Skeletal muscle tissue (tissue), 4 donors: ENCODE results near the gene PRR30. TPM values are rescaled to one million over a fixed set of nuclear protein-coding genes. Genes with fewer than 3 reads are reported as not detected.

Experiments used
- H3K27ac ChIP-seq: one replicate; pipeline ENCODE4 v1.7.0; 2013; ENCODE audit warnings: mild to moderate bottlenecking, low read depth, low read length, inconsistent platforms
- H3K27me3 ChIP-seq, 3 donors: one replicate each; pipeline ENCODE4 v1.7.0; 2013; ENCODE audit warnings: low read length in 3 of 3; ENCODE audit not compliant: control insufficient read depth in 3 of 3, insufficient read depth in 3 of 3
- H3K36me3 ChIP-seq, 3 donors: one replicate each; pipeline ENCODE4 v1.7.0; 2013; ENCODE audit warnings: low read length in 3 of 3; ENCODE audit not compliant: control insufficient read depth in 3 of 3, insufficient read depth in 3 of 3
- H3K4me1 ChIP-seq, 3 donors: one replicate each; pipeline ENCODE4 v1.7.0; 2013; ENCODE audit warnings: low read length in 3 of 3, mild to moderate bottlenecking in 3 of 3; ENCODE audit not compliant: control insufficient read depth in 3 of 3, insufficient read depth in 3 of 3
- H3K4me3 ChIP-seq, 3 donors: one replicate each; pipeline ENCODE4 v1.7.0; 2013; ENCODE audit warnings: low read length in 3 of 3
- H3K9ac ChIP-seq, 3 donors: one replicate each; pipeline ENCODE4 v1.7.0; 2013; ENCODE audit warnings: low read length in 3 of 3, mild to moderate bottlenecking in 3 of 3, moderate library complexity in 2 of 3, low read depth in 1 of 3
- H3K9me3 ChIP-seq, 3 donors: one replicate each; pipeline ENCODE4 v1.7.0; 2013; ENCODE audit warnings: low read length in 3 of 3; ENCODE audit not compliant: control insufficient read depth in 3 of 3
- total RNA-seq: library from RNA; depleted of rRNA; stranded (reverse); fragments of >200 nt; gene quantifications from one replicate; pipeline ENCODE4 v1.2.3, GENCODE V29; 2014
- donor health status: Osteomylitis.

PRR30 gene
- total RNA-seq, 1 donor from 2014 or later, result not detected

DNA sequence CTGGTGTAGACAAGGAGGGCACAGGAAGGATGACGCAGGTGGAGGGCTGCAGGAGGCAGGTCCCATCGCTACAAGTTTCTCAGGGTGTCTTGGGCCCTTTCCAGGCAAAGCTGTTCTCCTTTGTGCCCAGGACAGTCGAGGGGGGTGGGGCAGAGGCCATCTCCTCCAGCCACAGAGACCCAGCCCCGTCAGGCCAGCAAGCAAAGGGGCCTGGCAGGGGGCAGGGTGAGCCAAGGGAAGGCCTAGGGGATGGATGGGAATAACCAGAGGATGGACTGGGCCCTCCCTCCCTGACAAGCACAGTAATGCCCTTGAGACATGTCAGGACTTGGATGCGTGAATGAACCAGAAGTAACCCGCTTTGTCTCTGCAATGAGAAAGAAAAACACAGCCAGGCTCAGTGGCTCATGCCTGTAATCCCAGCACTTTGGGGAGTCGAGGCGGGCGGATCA is 15.9 kb upstream of the PRR30 start:
- H3K4me3 ChIP-seq, result no peak overlapping the region
- no peaks in the 10 kb centered on the region for H3K36me3 ChIP-seq
- H3K27ac ChIP-seq, result no peak overlapping the region
- no peak overlapping the region for H3K9ac ChIP-seq
- peaks cover 0 to 4% (median 0%) of the 10 kb centered on the region in 3 donors for H3K27me3 ChIP-seq
- H3K4me1 ChIP-seq, result peaks cover 0 to 5% (median 0%) of the 10 kb centered on the region in 3 donors
- H3K9me3 ChIP-seq, result no peaks in the 10 kb centered on the region

DNA sequence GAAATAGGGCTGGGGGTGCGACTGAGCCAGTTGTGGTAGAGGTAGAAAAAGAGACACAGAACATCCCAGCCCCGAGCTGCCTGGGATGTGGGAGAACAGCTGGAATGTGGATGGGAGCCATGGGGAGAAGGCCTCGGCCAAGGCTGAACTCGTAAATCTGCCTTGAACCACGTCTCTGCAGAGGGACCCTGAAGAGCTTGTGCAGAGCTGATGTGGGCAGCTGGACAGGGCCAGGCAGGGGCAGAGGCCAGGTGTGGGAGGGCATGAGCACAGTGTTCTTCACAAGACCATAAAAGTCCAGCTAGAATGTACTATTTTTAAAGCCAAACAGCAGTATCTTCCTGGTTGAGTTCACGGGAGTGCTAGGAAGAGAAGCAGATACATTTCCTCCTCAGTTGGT is 15.3 kb upstream of the PRR30 start:
- Histone ChIP-seq H3K9ac (no peak overlapping the region), H3K27ac (no peak overlapping the region), H3K27me3 (peaks cover 0 to 4% (median 0%) of the 10 kb centered on the region in 3 donors), H3K36me3 (no peaks in the 10 kb centered on the region), H3K4me1 (peaks cover 0 to 12% (median 0%) of the 10 kb centered on the region in 3 donors), H3K9me3 (no peaks in the 10 kb centered on the region), H3K4me3 (no peak overlapping the region)

DNA sequence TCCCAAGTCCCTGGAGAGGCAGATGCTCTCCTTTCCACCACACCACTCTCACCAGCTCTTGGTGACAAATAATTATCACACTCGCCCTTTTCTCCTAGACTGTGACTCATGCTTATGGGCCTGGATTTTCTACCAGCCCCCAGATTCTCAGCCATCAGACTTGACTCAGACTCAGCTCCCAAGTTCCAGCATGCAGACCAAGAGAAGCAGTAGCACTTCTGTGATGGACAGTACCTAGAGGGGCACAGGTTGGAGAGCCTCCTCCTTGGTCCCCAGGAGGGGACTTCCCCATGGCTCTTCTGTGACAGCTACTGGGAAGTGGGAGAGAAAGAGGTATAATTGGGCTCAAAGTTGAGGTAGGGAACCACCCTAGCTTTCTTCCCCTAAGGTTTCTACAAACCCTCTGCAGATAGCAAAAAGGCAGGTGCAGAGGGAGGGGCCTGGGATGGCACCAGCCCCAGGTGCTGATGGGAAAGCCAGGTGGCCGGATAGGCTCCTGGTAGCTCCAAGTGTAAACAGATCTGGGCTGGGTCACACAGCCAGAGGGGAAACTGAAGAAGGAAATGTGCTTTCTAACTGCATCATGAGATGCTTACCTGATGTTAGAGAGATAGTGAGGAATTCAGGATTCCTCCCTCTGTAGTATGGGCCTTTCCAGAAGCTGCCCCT is 13.7 kb upstream of the PRR30 start:
- peaks cover 0 to 19% (median 3%) of the 10 kb centered on the region in 3 donors for H3K4me1 ChIP-seq
- H3K27ac ChIP-seq, result no peak overlapping the region
- no peak overlapping the region for H3K9ac ChIP-seq
- peaks cover 0 to 4% (median 0%) of the 10 kb centered on the region in 3 donors for H3K27me3 ChIP-seq
- no peaks in the 10 kb centered on the region for H3K9me3 ChIP-seq
- no peaks in the 10 kb centered on the region for H3K36me3 ChIP-seq
- no peak overlapping the region for H3K4me3 ChIP-seq

DNA sequence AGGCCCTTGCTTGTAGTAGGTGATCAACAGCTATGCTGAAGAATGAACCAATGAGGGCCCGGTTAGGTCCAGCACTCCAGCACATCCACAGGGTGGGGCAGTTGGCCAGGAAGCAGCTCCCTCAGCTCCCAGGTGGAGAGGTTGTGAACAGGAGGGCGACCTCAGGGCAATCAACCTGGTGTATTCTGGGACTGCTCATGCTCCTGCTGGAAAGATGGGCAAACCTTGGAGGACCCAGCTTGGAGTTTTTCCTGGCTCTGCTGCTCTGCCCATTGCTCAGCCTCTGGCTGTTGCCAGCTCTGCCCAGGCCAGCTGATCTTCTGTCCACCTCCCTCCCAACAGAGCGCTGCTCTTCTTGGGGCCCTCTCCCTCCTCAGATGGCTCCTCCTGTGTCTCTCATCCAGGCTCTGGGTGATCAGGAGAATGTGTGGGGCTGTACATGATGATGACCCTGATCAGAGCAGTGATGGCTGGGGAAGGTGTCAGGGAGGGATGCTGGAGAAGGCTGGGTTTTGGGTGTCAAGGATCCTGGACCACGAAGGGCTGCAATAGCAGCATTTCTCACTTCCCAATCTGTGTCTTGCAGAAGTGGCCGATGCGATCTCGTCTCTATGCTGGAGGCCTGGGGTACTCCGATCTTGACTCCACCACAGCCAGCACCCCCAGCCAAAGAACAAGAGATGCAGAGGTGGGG is 13.0 kb upstream of the PRR30 start:
- no peak overlapping the region for H3K27ac ChIP-seq
- H3K9ac ChIP-seq, result no peak overlapping the region
- H3K9me3 ChIP-seq, result no peaks in the 10 kb centered on the region
- peaks cover 0 to 4% (median 0%) of the 10 kb centered on the region in 3 donors for H3K27me3 ChIP-seq
- no peaks in the 10 kb centered on the region for H3K36me3 ChIP-seq
- peaks cover 0 to 19% (median 3%) of the 10 kb centered on the region in 3 donors for H3K4me1 ChIP-seq
- H3K4me3 ChIP-seq, result no peak overlapping the region

DNA sequence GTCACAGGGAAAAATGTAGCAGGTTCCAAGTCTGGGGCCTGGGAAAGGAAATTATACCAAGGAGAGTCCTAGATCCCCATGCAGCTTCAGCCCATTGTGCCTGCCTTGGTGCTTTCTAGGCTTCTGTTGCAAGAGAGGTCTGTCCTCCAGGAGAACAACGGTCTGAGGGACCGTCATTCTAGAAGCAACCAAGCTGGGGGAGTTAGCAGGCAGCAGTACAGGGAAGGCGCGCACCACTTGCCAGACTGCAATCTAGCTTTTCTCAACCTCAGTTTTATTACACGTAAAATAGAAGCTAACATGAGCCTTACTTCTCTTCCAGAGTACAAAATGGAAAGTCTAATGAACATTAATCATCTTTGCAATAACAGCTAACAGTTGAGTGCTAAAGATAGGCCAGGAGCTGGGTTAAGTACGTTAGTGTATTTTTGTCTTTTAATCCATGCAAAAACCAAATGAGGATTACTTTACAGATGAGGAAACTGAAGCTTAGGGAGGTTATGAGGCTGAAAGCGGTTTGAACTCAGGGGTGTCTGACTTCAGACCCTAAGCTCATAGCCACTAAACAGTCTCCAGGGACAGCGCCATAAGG is 11.5 kb upstream of the PRR30 start:
- no peak overlapping the region for H3K27ac ChIP-seq

DNA sequence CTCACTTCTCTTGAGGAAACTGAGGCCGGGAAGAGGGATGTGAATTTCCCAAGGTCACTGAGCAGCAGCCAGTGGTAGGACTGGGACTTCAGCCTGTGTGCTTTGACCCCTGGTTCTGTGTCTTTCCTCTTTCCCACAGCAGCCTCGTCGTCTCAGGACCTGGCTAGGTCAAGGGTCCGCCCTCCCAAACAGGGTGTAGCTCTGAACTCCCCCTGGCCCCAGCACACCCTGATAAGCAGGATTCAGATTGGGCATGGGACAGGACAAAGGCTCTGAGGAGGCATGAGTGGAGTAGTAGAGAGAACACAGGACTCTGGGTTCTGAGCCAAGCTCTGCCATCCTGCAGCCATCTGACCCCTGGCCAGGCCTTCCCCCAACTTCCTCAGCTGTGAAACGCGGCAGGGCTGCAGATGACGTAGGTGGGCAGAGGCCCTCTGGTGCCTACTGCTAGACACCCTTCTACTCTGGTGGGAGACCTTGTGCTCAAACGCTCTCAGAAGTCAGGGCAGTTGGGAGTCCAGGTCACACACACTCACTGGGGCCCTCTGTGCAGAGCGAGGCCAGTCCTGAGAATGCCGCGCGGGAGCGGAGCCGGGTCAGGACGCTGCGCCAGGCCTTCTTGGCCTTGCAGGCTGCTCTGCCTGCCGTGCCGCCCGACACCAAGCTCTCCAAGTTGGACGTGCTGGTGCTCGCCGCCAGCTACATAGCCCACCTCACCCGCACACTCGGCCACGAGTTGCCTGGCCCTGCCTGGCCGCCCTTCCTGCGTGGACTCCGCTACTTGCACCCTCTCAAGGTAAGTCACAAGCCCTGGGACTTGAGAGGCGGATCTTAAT is 10.6 kb upstream of the PRR30 start:
- Histone ChIP-seq H3K4me3 (no peak overlapping the region), H3K4me1 (peaks cover 0 to 19% (median 3%) of the 10 kb centered on the region in 3 donors), H3K27me3 (peaks cover 0 to 4% (median 0%) of the 10 kb centered on the region in 3 donors), H3K36me3 (no peaks in the 10 kb centered on the region), H3K9ac (no peak overlapping the region), H3K9me3 (no peaks in the 10 kb centered on the region), H3K27ac (no peak overlapping the region)

More for the DNA sequence above, 11.5 kb upstream of the PRR30 start:
- H3K4me1 ChIP-seq, result peaks cover 0 to 19% (median 3%) of the 10 kb centered on the region in 3 donors
- H3K9ac ChIP-seq, result no peak overlapping the region
- no peaks in the 10 kb centered on the region for H3K36me3 ChIP-seq
- no peaks in the 10 kb centered on the region for H3K9me3 ChIP-seq
- H3K4me3 ChIP-seq, result no peak overlapping the region
- H3K27me3 ChIP-seq, result peaks cover 0 to 4% (median 0%) of the 10 kb centered on the region in 3 donors

DNA sequence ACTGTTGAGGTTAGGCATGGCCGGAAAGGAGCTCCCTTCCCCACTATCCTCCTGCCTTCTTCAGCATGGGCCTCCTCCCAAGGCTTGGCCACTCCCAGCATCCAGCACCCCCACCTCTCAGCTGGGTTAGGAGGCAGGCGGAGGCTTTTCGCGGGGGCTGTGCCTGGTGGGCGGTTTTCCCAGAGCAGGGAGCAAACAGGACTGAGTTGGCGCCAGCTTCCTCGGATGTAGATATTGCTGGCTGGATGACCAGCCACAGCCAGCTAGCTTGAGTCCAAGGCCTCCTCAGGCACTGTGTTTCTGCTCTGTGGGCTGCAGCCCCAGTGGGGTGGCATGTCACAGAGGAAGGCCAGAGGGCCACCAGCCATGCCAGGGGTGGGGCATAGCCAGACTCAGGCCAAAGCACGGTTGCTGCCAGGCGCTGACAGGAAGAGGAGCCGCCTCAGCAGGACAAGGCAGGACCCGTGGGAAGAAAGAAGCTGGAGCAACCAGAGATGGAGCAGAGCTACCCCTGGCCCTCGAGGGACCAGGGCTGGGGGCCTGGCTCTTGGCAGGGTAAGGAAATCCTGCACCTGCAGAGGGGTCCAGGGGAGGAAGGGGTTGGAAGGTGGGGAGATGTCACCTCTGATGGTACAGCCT is 9.7 kb upstream of the PRR30 start, which contains the start of gene TCF23:
Gene TCF23, plus strand, starts transcription at position 204 of the 639 bp plus-strand sequence. Its CDS starts 130 bp downstream, at position 334.
- Histone ChIP-seq H3K9ac (no peak within 1 kb of the TSS), H3K27me3 (peaks cover 0 to 4% (median 0%) of the 10 kb centered on the region in 3 donors), H3K36me3 (no peaks in the 10 kb centered on the region), H3K9me3 (no peaks in the 10 kb centered on the region), H3K4me1 (peaks cover 0 to 19% (median 3%) of the 10 kb centered on the region in 3 donors), H3K27ac (no peak within 1 kb of the TSS), H3K4me3 (no peak within 1 kb of the TSS)

DNA sequence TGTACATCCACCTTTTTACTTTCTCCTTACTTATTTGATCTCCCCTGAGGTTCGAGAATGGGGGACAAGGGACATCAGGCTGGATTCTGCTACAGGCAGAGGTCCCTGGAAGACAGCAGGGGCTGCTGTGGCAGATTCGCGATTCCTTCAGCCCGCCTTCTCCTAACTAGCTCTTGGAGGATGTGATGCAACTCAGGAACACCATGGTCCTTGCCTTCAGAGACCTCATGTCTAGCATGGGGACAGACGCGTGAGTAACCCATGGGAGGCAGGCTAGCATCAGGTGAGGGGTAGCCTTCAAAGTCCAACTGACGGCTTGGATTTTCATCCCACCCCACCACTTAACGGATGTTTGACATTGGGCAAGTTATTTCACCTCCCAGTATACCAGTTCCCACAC is 8.7 kb upstream of the PRR30 start:
- H3K4me3 ChIP-seq, result no peak overlapping the region
- no peak overlapping the region for H3K9ac ChIP-seq
- H3K9me3 ChIP-seq, result no peaks in the 10 kb centered on the region
- H3K27ac ChIP-seq, result no peak overlapping the region
- H3K4me1 ChIP-seq, result peaks cover 0 to 19% (median 3%) of the 10 kb centered on the region in 3 donors
- peaks cover 0 to 4% (median 0%) of the 10 kb centered on the region in 3 donors for H3K27me3 ChIP-seq
- H3K36me3 ChIP-seq, result no peaks in the 10 kb centered on the region

DNA sequence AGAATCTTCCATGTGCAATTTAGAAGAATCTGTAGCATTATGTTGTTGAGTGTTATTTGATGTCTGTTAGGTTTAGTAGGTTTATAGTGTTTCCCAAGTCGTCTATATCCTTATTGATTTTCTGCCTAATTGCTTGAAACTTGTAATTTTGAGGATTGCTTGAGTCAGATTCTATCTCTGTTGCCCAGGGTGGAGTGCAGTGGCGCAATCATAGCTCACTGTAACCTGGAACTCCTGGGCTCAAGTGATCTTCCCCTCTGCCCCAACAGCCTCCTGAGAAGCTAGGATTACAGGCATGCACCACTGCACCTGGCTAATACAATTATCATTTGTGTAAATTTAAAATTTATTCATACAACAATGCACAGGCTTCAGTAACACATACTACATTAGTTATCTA is 6.5 kb upstream of the PRR30 start:
- Histone ChIP-seq H3K9ac (no peak overlapping the region), H3K9me3 (no peaks in the 10 kb centered on the region), H3K36me3 (no peaks in the 10 kb centered on the region), H3K4me3 (no peak overlapping the region), H3K27me3 (no peaks in the 10 kb centered on the region), H3K4me1 (peaks cover 0 to 19% (median 3%) of the 10 kb centered on the region in 3 donors), H3K27ac (no peak overlapping the region)
